ENCODE measurements around the gene ERN1. TPM values are rescaled to one million over a fixed set of nuclear protein-coding genes. Genes with fewer than 3 reads are reported as not detected.
A peak's percentile ranks its signal among the peaks of the same experiment; 100 is the strongest.

The ERN1 gene
- total RNA-seq, 1 experiment from 2014 or later = 79.5 TPM

GRCh38 chr17:64091116-64091515 lies 38.8 kb downstream of the ERN1 start:
- Mint-ChIP-seq H3K27ac (ENCODE audit: low read depth, unreplicated experiment) (peak overlapping the region; percentile 85), H3K27me3 (ENCODE audit: insufficient read depth, unreplicated experiment) (no peaks in the 10 kb centered on the region), H3K36me3 (ENCODE audit: insufficient read depth, unreplicated experiment) (peaks cover 13% of the 10 kb centered on the region), H3K4me3 (ENCODE audit: unreplicated experiment) (no peak overlapping the region), H3K9me3 (ENCODE audit: unreplicated experiment) (no peaks in the 10 kb centered on the region), H3K4me1 (ENCODE audit: insufficient read depth, unreplicated experiment) (peaks cover 26% of the 10 kb centered on the region)
- no TSS peak for BruUV-seq (replicated peaks)
- intact Hi-C loops (cut with micrococcal nuclease) = no loop called here
- ChIA-PET CTCF (interaction anchor here (1.6 kb wide), 1 partner anchor 65 kb away, joined by 4 read pairs; no protein-coding TSS in a partner anchor), POLR2A (interaction anchor here (0.9 to 2.1 kb wide), 2 partner anchors 8 to 16 kb away, joined by 5 to 19 read pairs; no protein-coding TSS in a partner anchor)
- TF ChIP-seq CTCF (IDR thresholded peaks at IDR 0.05; ENCODE audit: unreplicated experiment) = no peak
- DNase-seq (ENCODE audit: unreplicated experiment) = no peak

- H3K27me3 Mint-ChIP-seq (ENCODE audit: insufficient read depth, unreplicated experiment) = no peaks in the 10 kb centered on the region
These were observed 39.8 kb downstream of the ERN1 start for GRCh38 chr17:64090144-64090543.

GRCh38 chr17:64087252-64088005 lies 42.5 kb downstream of the ERN1 start:
- Mint-ChIP-seq H3K9me3 (ENCODE audit: unreplicated experiment) (no peaks in the 10 kb centered on the region), H3K36me3 (ENCODE audit: insufficient read depth, unreplicated experiment) (peaks cover 8% of the 10 kb centered on the region), H3K27ac (ENCODE audit: low read depth, unreplicated experiment) (no peak overlapping the region), H3K4me1 (ENCODE audit: insufficient read depth, unreplicated experiment) (peaks cover 19% of the 10 kb centered on the region), H3K4me3 (ENCODE audit: unreplicated experiment) (no peak overlapping the region), H3K27me3 (ENCODE audit: insufficient read depth, unreplicated experiment) (no peaks in the 10 kb centered on the region)
- no TSS peak for BruUV-seq (replicated peaks)
- intact Hi-C loops (cut with micrococcal nuclease) = no loop called here
- CTCF ChIA-PET = interaction anchor here (0.5 to 1.0 kb wide), 3 partner anchors 8 to 95 kb away, joined by 3 to 4 read pairs (median 3); no protein-coding TSS in a partner anchor
- DNase-seq (ENCODE audit: unreplicated experiment) = no peak
- no peak for TF ChIP-seq CTCF (IDR thresholded peaks at IDR 0.05; ENCODE audit: unreplicated experiment)
- POLR2A ChIA-PET = interaction anchor here (0.7 to 9.5 kb wide), 8 partner anchors 9 to 706 kb away, joined by 3 to 72 read pairs (median 4); no protein-coding TSS in a partner anchor

More at GRCh38 chr17:64090144-64090543, 39.8 kb downstream of the ERN1 start:
- Mint-ChIP-seq H3K4me3 (ENCODE audit: unreplicated experiment) (no peak overlapping the region), H3K27ac (ENCODE audit: low read depth, unreplicated experiment) (no peak overlapping the region), H3K4me1 (ENCODE audit: insufficient read depth, unreplicated experiment) (peaks cover 17% of the 10 kb centered on the region), H3K36me3 (ENCODE audit: insufficient read depth, unreplicated experiment) (peaks cover 13% of the 10 kb centered on the region), H3K9me3 (ENCODE audit: unreplicated experiment) (no peaks in the 10 kb centered on the region)
- TF ChIP-seq CTCF (IDR thresholded peaks at IDR 0.05; ENCODE audit: unreplicated experiment) = no peak
- ChIA-PET POLR2A (interaction anchor here (0.7 to 0.9 kb wide), 2 partner anchors 15 to 74 kb away, joined by 4 to 5 read pairs; no protein-coding TSS in a partner anchor), CTCF (interaction anchor here (1.6 kb wide), 1 partner anchor 64 kb away, joined by 4 read pairs; no protein-coding TSS in a partner anchor)
- intact Hi-C loops (cut with micrococcal nuclease) = no loop called here
- BruUV-seq (replicated peaks) = no TSS peak
- DNase-seq (ENCODE audit: unreplicated experiment) = no peak

- DNase-seq (ENCODE audit: unreplicated experiment) = no peak
- Mint-ChIP-seq H3K4me1 (ENCODE audit: insufficient read depth, unreplicated experiment) (peaks cover 19% of the 10 kb centered on the region), H3K36me3 (ENCODE audit: insufficient read depth, unreplicated experiment) (peaks cover 10% of the 10 kb centered on the region), H3K4me3 (ENCODE audit: unreplicated experiment) (no peak overlapping the region), H3K27ac (ENCODE audit: low read depth, unreplicated experiment) (no peak overlapping the region), H3K9me3 (ENCODE audit: unreplicated experiment) (no peaks in the 10 kb centered on the region), H3K27me3 (ENCODE audit: insufficient read depth, unreplicated experiment) (no peaks in the 10 kb centered on the region)
- TF ChIP-seq CTCF (IDR thresholded peaks at IDR 0.05; ENCODE audit: unreplicated experiment) = no peak
- POLR2A ChIA-PET = interaction anchor here (0.7 to 9.5 kb wide), 3 partner anchors 10 to 29 kb away, joined by 3 to 72 read pairs (median 30); no protein-coding TSS in a partner anchor
- intact Hi-C loops (cut with micrococcal nuclease) = no loop called here
- CTCF ChIA-PET = interaction anchor here (0.6 kb wide), 1 partner anchor 960 kb away, joined by 3 read pairs; no protein-coding TSS in a partner anchor
- BruUV-seq (replicated peaks) = no TSS peak
These were observed 44.3 kb downstream of the ERN1 start for GRCh38 chr17:64085650-64086005.
